ENCODE data around the gene TSPAN18.

Gene TSPAN18

GRCh38 chr11:44976576-44976975 lies 249.8 kb downstream of the TSPAN18 start:
- no peak overlapping the region for H3K4me3 ChIP-seq (ENCODE audit: low read depth, low read length)
- no peak for DNase-seq (ENCODE audit: low read depth)
- TF ChIP-seq CTCF (IDR thresholded peaks at IDR 0.05; ENCODE audit: control insufficient read depth, extremely low read depth, insufficient read depth), result no peak

GRCh38 chr11:44977493-44977984 lies 250.8 kb downstream of the TSPAN18 start:
- no peak overlapping the region; the same call in 1 of the 2 replicates for H3K4me3 ChIP-seq (ENCODE audit: low read depth, low read length)
- TF ChIP-seq CTCF (IDR thresholded peaks at IDR 0.05; ENCODE audit: control insufficient read depth, extremely low read depth, insufficient read depth), result peak; percentile 52
- DNase-seq (ENCODE audit: low read depth), result peak; percentile 55

GRCh38 chr11:44978274-44978960 lies 251.7 kb downstream of the TSPAN18 start:
- no peak overlapping the region for H3K4me3 ChIP-seq (ENCODE audit: low read depth, low read length)
- DNase-seq (ENCODE audit: low read depth), result no peak

GRCh38 chr11:44978961-44979331 lies 252.2 kb downstream of the TSPAN18 start:
- TF ChIP-seq CTCF (IDR thresholded peaks at IDR 0.05; ENCODE audit: control insufficient read depth, extremely low read depth, insufficient read depth), result no peak
- peak overlapping the region; percentile 53 for H3K4me3 ChIP-seq (ENCODE audit: low read depth, low read length)
- DNase-seq (ENCODE audit: low read depth), result peak; percentile 100

More at GRCh38 chr11:44978274-44978960, 251.7 kb downstream of the TSPAN18 start:
- no peak for TF ChIP-seq CTCF (IDR thresholded peaks at IDR 0.05; ENCODE audit: control insufficient read depth, extremely low read depth, insufficient read depth)

GRCh38 chr11:44979543-44980399 lies 253.0 kb downstream of the TSPAN18 start:
- peak; percentile 99 for DNase-seq (ENCODE audit: low read depth)
- no peak for TF ChIP-seq CTCF (IDR thresholded peaks at IDR 0.05; ENCODE audit: control insufficient read depth, extremely low read depth, insufficient read depth)
- peak overlapping the region; percentile 53 for H3K4me3 ChIP-seq (ENCODE audit: low read depth, low read length)

GRCh38 chr11:44980533-44981427 lies 254.0 kb downstream of the TSPAN18 start:
- TF ChIP-seq CTCF (IDR thresholded peaks at IDR 0.05; ENCODE audit: control insufficient read depth, extremely low read depth, insufficient read depth), result no peak
- H3K4me3 ChIP-seq (ENCODE audit: low read depth, low read length), result peak overlapping the region; percentile 53
- no peak for DNase-seq (ENCODE audit: low read depth)
